NCI-H2196 (cell line): ENCODE results near the gene NDFIP2.

ENCODE experiments used
- DNase-seq: peaks from one replicate; lab custom pipeline; 2025; ENCODE audit not compliant: unreplicated experiment; lab: John Stamatoyannopoulos, UW

The NDFIP2 gene

GRCh38 chr13:79480954-79481684, at the start of gene NDFIP2:
TSS of gene NDFIP2 (plus strand) at chr13:79481155. CDS start at chr13:79481204, 49 bp downstream.
- DNase-seq = peak; percentile 68

- DNase-seq = no peak
Measured at GRCh38 chr13:79432086-79432485, 48.9 kb upstream of the NDFIP2 start.

GRCh38 chr13:79432992-79433391, 48.0 kb upstream of the NDFIP2 start:
- DNase-seq = no peak

- DNase-seq = no peak
Measured at GRCh38 chr13:79434556-79434955, 46.4 kb upstream of the NDFIP2 start.

DNA sequence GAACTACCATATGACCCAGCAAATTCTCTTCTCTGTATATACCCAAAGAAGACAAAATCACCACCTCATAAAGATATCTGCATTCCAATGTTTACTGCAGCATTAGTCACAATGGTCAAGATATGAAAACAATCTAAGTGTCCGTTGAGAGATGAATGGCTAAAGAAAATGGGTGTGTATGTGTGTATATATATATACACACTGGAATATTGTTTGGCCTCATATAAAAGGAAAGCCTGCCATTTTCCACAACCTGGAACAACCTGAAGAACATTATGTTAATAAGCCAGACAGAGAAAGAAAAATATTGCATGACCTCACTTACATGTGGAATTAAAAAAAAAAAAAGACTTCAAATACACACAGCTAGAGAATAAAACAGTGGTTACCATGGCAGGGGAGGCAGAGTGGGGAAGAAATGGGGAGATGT, 45.4 kb upstream of the NDFIP2 start:
- DNase-seq = no peak

GRCh38 chr13:79439275-79439674, 41.7 kb upstream of the NDFIP2 start:
- DNase-seq = no peak

DNA sequence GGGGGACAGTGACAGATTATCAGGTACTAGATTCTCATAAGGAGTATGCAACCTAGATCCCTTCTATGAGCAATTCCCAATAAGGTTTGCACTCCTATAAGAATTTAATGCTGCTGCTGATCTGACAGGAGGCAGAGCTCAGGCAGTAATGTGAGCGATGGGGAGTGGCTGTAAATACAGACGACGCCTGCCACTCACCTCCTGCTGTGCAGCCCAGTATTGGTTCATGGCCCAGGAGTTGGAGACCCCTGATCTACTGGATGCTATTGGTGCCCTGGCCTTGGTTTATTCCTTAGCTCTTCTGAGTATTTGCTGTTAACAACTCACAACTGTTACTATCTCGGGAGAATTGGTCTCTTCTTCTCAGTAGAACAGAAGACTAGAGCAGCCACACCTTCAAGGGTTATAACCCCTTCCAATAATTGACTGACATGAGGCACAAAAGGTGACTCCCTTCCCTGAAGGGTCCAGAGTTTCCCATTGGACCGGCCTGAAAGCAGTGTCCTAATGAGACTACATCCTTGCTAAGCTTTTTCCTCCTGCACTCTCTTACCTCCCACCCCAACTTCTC, 39.9 kb upstream of the NDFIP2 start:
- DNase-seq = no peak

DNA sequence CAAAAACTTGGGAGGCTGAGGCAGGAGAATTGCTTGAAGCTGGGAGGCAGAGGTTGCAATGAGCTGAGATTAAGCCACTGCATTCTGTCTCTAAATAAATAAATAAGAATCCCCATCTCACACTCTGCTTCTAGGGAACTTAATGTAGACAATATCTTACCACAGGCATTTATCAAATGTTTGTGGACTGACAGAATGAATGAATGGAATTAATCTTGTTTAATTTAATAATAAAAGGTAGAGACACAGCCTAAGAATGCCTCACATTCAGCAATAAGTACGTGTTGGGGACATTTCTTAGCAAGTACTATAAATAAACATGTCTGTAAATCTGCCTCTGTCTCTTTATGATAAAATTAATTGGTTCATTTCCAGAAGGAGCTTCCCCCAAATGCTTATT, 38.7 kb upstream of the NDFIP2 start:
- DNase-seq = no peak

- DNase-seq = no peak
Measured at GRCh38 chr13:79442706-79443105, 38.2 kb upstream of the NDFIP2 start.

- DNase-seq = no peak
Measured at GRCh38 chr13:79445968-79446645, 34.8 kb upstream of the NDFIP2 start.

DNA sequence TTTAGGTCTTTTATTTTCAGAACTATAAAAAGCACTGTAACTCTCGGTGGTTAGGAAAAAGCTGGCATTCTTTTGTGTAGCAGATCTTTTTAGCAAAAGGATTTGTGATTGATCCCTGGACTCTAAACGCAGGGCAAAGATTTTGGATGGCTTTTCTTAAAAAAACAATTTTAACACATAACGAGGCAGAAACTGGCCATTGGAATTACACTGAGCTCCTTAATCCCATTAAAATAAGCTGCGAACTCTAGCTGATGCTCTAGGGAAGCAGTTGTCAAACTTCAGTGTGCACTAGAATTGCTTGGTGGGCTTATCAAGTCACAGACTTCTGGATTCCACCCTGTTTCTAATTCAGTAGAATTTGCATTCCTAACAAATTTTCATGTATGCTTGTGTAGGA, 33.8 kb upstream of the NDFIP2 start:
- DNase-seq = no peak

DNA sequence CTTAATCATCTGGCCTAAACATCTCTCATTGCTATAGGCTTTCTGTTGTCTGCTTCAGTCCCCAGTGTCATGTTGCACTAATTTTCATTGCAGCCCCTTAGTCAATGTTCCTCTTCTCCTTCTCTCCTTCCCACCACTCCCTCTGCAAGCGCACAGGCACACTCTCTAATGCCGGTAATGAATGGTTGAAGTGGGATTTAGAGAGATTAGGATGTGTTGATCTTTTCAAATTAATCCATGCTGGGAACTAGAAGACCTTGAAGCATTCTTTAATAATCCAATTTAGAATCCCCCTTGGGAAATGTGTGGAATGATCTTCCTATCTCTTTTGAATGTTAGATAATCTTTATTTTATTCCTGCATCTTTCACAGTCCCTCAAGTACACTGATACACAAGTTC, 33.2 kb upstream of the NDFIP2 start:
- DNase-seq = no peak

DNA sequence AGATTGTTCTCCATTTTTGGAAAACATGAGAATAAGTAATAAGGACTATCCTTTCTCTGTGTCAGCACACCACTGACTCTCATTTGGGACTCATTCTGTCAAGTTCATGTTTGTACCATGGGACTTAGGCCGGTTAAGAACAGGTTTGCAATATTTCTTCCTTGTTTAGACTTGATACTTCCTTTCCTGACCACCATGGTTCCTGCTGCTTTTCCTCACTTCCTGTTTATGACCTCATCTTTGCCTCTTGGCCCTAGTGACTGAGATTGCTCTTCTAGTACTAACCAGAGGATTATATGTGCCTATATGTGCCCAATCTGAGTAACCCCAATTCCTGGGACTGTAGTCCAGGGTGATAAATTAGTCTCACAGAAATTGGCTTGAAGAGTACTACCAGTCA, 32.5 kb upstream of the NDFIP2 start:
- no peak for DNase-seq

- no peak for DNase-seq
Measured at GRCh38 chr13:79450110-79450509, 30.8 kb upstream of the NDFIP2 start.

DNA sequence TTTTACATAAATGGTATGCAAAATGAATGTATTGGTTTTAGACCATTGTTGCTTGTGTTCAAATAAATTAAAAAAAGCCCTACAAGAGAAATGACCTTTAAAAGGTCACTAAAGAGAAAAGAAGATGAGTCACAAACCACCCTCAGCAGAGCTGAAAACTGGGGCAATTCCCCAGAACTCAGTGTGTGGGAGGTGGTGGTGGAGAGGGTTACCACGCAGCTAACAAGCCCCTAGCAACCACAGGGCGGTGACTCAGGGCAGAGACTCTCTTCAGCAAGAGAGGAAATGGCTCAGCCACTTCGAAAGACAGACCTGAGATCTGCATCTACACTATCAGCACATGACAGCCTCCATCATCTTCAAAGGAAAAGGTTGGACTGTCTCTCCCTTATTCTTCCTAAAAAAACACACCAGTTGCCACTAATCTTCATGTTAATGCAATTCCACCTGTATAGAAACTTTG, 29.4 kb upstream of the NDFIP2 start:
- no peak for DNase-seq

DNA sequence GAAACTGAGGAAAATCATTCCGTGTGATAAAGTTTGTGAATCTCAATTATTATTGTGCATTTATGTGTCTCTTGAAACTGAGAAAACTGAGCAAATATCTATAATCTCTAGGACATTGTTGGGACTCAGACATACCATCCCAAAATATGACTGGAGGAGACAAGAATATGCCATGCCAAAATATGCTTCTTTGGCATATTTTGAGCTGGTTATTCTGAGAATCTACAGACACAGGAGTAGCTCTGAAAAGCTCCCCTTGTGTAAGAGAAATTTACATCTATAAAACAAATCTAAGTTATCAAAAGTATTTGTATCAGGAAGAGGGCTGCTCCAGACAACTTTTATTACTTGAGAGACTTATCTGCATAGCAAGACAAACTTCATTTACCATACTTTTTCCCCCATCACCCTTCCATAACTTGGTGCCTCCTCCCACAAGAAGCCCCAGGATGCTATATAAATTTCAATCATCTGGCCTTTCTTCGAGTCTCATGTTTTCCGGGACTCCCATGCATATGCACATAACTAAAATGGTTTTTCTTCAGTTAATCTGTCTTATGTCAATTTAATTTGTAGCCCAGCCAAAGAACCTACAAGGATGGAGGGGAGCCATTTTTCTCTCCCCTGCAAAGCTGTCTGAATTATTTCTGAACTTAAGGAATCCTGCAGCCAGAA, 28.6 kb upstream of the NDFIP2 start:
- DNase-seq = no peak

DNA sequence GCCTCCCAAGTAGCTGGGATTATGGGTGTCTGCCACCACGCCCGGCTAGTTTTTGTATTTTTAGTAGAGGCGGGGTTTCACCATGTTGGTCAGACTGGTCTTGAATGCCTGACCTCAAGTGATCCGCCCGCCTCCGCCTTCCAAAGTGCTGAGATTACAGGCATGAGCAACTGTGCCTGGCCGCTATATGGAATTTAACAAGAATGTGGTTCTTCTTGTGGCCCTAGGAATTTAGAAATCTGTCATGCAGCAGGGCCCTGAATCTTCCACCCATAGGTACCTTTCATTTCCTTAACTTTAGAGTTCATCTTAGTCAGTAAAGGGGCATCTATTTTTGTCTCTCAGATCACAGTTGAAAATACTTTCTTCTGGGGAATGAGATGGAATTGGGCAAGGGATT, 25.6 kb upstream of the NDFIP2 start:
- DNase-seq = no peak

DNA sequence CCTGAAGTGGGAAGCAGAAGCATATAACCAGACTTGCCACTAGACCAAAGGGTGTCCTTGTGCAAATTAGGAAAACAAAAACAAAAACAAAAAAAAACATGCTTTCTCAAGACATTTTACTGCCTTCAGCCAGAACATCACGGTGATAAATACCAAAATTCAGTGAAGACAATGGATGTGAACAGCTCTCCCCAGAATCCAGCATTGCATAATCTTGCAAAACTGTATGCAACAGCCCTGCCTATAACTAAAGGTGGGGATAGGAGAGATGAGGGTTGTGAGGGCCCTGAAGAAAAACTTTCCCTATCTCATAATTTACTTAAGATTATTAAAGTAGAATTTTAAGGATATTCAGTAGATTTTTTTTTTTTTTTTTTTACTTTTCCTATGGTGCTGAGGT, 24.9 kb upstream of the NDFIP2 start:
- DNase-seq = no peak

GRCh38 chr13:79456656-79457365, 24.1 kb upstream of the NDFIP2 start:
- no peak for DNase-seq

DNA sequence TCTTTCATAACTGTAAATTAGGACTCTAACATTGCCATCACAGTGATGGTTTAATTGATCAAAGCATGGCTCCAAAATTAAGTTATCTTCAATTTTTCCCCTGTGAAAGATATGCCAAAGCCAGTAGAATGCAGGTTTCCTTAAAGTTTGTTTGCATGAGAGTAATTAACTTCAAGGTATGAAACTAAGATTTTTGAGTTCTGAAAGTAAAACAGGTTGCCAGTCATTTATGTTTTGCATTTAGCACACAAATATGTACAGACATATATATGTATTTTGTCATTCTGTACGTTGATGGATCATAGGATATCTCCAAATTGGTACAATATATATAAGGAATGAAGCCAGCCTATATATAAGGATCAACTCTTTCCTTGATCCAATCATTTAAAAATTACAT, 23.6 kb upstream of the NDFIP2 start:
- no peak for DNase-seq

DNA sequence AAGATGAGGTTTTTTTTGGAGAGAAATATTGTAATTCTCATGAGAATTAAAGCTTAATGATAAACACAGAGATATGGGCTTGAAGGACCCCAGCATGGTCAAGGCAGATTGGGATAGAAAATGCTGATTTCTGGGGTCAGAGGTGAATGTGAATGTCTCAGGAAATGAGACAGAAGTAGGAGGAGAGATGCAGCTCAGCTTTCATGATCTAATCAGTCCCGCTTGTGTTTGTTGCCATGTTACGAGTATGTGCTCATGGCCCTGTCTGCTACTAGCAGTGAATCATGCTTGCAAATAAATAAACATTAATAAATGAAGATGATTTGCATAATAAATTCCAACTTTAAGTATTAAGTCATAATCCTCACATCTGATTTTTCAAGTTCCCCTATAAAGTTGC, 23.0 kb upstream of the NDFIP2 start:
- DNase-seq = no peak
